Astrocyte (in vitro differentiated cells and primary cell): ENCODE results near the gene ASGR2. TPM values are rescaled to one million over a fixed set of nuclear protein-coding genes. Genes with fewer than 3 reads are reported as not detected.

Experiments
- DNase-seq: peaks from one replicate; pipeline ENCODE4 v3.0.0-alpha.2; 2010; ENCODE audit warnings: low read depth
- FAIRE-seq: peaks from 2 replicates; lab custom pipeline; 2011; peaks lifted over from hg19 to GRCh38; lab: Jason Lieb, UNC
- H2AFZ ChIP-seq: 2 replicates; pipeline ENCODE4 v1.6.0; 2012; ENCODE audit warnings: low read depth, low read length, inconsistent platforms
- H3K27ac ChIP-seq: 2 replicates; pipeline ENCODE4 v1.5.1; 2011; ENCODE audit warnings: low read depth, low read length, inconsistent platforms
- H3K27me3 ChIP-seq: 2 replicates; pipeline ENCODE4 v1.6.0; 2011; ENCODE audit warnings: low read length, inconsistent platforms; ENCODE audit not compliant: insufficient read depth
- H3K36me3 ChIP-seq: 2 replicates; pipeline ENCODE4 v1.5.1; 2011; ENCODE audit warnings: low read length, inconsistent platforms; ENCODE audit not compliant: insufficient read depth
- H3K4me1 ChIP-seq: 2 replicates; pipeline ENCODE4 v1.5.1; 2011; ENCODE audit warnings: low read length, inconsistent platforms; ENCODE audit not compliant: insufficient read depth
- H3K4me2 ChIP-seq: 2 replicates; pipeline ENCODE4 v1.6.0; 2012; ENCODE audit warnings: low read length, inconsistent platforms
- H3K4me3 ChIP-seq: 2 replicates; pipeline ENCODE4 v1.5.1; 2011; ENCODE audit warnings: low read depth, mild to moderate bottlenecking, low read length, inconsistent platforms; ENCODE audit not compliant: insufficient read depth
- H3K79me2 ChIP-seq: 2 replicates; pipeline ENCODE4 v1.6.0; 2012; ENCODE audit warnings: mild to moderate bottlenecking, low read length, inconsistent platforms; ENCODE audit not compliant: insufficient read depth
- H3K9ac ChIP-seq: 2 replicates; pipeline ENCODE4 v1.6.0; 2012; ENCODE audit warnings: mild to moderate bottlenecking, low read length, inconsistent platforms
- H3K9me3 ChIP-seq: 2 replicates; pipeline ENCODE4 v1.5.1; 2012; ENCODE audit warnings: low read depth, mild to moderate bottlenecking, low read length, inconsistent platforms; ENCODE audit not compliant: insufficient read depth
- H4K20me1 ChIP-seq: 2 replicates; pipeline ENCODE4 v1.6.0; 2012; ENCODE audit warnings: low read length, inconsistent platforms; ENCODE audit not compliant: insufficient read depth
- H3K27ac Mint-ChIP-seq: one replicate; pipeline ENCODE4 v1.8.0; 2021; ENCODE audit warnings: mild to moderate bottlenecking, mixed read lengths; ENCODE audit not compliant: unreplicated experiment
- H3K27me3 Mint-ChIP-seq: one replicate; pipeline ENCODE4 v1.8.0; 2021; ENCODE audit warnings: low read depth, mixed read lengths; ENCODE audit not compliant: unreplicated experiment
- H3K36me3 Mint-ChIP-seq: one replicate; pipeline ENCODE4 v1.8.0; 2021; ENCODE audit warnings: low read depth, mixed read lengths; ENCODE audit not compliant: unreplicated experiment
- H3K4me1 Mint-ChIP-seq: one replicate; pipeline ENCODE4 v1.8.0; 2021; ENCODE audit warnings: low read depth, mixed read lengths; ENCODE audit not compliant: unreplicated experiment
- H3K4me3 Mint-ChIP-seq: one replicate; pipeline ENCODE4 v1.8.0; 2021; ENCODE audit warnings: mild to moderate bottlenecking, moderate library complexity, mixed read lengths; ENCODE audit not compliant: unreplicated experiment
- H3K9me3 Mint-ChIP-seq: one replicate; pipeline ENCODE4 v1.8.0; 2021; ENCODE audit warnings: mild to moderate bottlenecking, mixed read lengths; ENCODE audit not compliant: unreplicated experiment
- CTCF ChIP-seq: IDR thresholded peaks from 2 replicates; pipeline ENCODE4 v1.5.1; 2011; ENCODE audit warnings: low read depth, mild to moderate bottlenecking, inconsistent platforms, low read length, moderate library complexity; ENCODE audit not compliant: insufficient read depth
- EZH2 ChIP-seq: IDR thresholded peaks from 2 replicates; pipeline ENCODE4 v1.6.1; 2012; ENCODE audit warnings: mild to moderate bottlenecking, low read length, inconsistent platforms; ENCODE audit not compliant: insufficient read depth
- total RNA-seq: library from RNA; stranded (reverse); gene quantifications from 2 replicates; pipeline ENCODE4 v1.2.1, GENCODE V29; 2021

The ASGR2 gene
- total RNA-seq, 1 donor from 2014 or later = not detected

DNA sequence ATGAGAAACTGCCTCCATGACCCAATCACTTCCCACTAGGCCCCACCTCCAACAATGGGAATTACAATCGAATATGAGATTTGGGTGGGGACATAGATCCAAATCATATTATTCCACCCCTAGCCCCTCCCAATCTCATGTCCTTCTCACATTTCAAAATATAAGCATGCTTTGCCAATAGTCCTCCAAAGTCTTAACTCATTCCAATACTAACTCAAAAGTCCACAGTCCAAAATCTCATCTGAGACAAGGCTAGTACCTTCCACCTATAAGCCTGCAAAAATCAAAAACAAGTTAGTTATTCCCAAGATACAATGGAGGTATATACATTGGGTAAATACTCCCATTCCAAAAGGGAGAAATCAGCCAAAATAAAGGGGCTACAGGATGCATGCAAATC lies 47.4 kb downstream of the ASGR2 start:
- no peak overlapping the region for H3K27ac ChIP-seq
- H3K9me3 Mint-ChIP-seq = peaks cover 20% of the 10 kb centered on the region

DNA sequence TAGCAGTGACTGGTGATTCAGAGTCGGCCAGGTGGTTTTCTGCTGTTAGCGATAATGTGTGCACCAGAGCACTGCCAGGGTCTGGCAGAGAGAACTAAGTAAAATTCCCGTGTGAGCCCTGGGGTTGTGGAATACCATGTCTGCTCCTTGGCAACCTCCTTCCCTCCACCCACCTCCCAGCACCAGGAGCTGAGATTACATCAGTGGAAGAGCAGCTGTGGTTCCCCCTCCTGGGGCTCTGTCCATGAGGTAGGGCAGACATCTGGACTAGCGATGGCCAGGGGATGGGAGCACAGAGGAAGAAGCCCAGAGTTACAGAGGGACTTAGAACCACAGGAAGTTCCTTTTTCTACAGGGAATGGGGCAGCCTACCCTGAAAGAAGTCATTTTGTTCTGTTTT lies 50.4 kb downstream of the ASGR2 start:
- Mint-ChIP-seq H3K4me3 (peak overlapping the region; percentile 1), H3K36me3 (peaks cover 4% of the 10 kb centered on the region), H3K27ac (peak overlapping the region; percentile 66), H3K9me3 (peaks cover 19% of the 10 kb centered on the region), H3K27me3 (peaks cover 5% of the 10 kb centered on the region), H3K4me1 (peaks cover 20% of the 10 kb centered on the region)
- Histone ChIP-seq H3K4me1 (peaks cover 25% of the 10 kb centered on the region), H3K79me2 (no peaks in the 10 kb centered on the region), H3K4me2 (peak overlapping the region; percentile 38), H3K9ac (peak overlapping the region; percentile 15), H3K27ac (no peak overlapping the region), H3K9me3 (peaks cover 2% of the 10 kb centered on the region), H4K20me1 (no peaks in the 10 kb centered on the region), H3K36me3 (no peaks in the 10 kb centered on the region), H2AFZ (no peak overlapping the region), H3K27me3 (no peaks in the 10 kb centered on the region), H3K4me3 (no peak overlapping the region)
- FAIRE-seq = no peak
- DNase-seq = peak; percentile 75
- TF ChIP-seq CTCF (no peak), EZH2 (no peak)

More for the DNA sequence above, 47.4 kb downstream of the ASGR2 start:
- Mint-ChIP-seq H3K27ac (no peak overlapping the region), H3K27me3 (peaks cover 14% of the 10 kb centered on the region), H3K4me1 (peaks cover 18% of the 10 kb centered on the region), H3K4me3 (no peak overlapping the region), H3K36me3 (peaks cover 4% of the 10 kb centered on the region)
- no peak overlapping the region for H3K4me2 ChIP-seq
- peaks cover 2% of the 10 kb centered on the region for H3K9me3 ChIP-seq
- H3K36me3 ChIP-seq = no peaks in the 10 kb centered on the region
- H3K4me3 ChIP-seq = no peak overlapping the region
- H2AFZ ChIP-seq = no peak overlapping the region
- peaks cover 16% of the 10 kb centered on the region for H3K4me1 ChIP-seq
- DNase-seq (no peak), FAIRE-seq (no peak)
- H3K27me3 ChIP-seq = peaks cover 5% of the 10 kb centered on the region
- H3K9ac ChIP-seq = no peak overlapping the region
- H3K79me2 ChIP-seq = no peaks in the 10 kb centered on the region
- TF ChIP-seq EZH2 (no peak), CTCF (no peak)
- no peaks in the 10 kb centered on the region for H4K20me1 ChIP-seq

DNA sequence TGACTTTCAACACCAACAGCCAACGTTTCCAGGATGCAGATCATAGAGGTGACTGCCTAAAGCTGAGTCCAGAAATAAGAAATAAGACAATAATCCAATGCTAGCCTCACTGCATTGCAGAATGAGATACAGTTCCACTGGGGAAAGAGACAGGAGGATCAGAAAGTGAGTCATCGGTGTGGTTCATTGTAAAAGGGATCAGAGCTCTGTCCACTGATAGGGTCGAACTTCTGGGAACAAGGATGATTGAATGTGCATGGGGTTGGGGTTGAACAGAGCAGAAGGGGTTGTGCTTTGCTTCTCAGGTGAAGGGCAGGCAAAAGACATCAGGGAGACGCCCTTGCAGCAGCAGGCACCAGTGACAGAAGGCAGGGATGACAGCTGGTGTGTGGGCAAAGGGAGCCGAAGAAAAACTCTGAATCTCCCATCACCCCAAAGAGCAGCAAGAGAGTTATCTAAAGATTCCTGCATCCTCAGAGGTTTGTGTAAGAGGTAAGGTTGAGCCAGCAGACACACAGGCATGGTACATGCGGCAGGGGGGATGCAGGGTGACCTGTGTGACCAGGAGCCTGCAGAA lies 51.0 kb downstream of the ASGR2 start:
- TF ChIP-seq CTCF (no peak), EZH2 (no peak)
- no peaks in the 10 kb centered on the region for H4K20me1 ChIP-seq
- Mint-ChIP-seq H3K36me3 (peaks cover 4% of the 10 kb centered on the region), H3K9me3 (peaks cover 14% of the 10 kb centered on the region), H3K27ac (no peak overlapping the region), H3K4me3 (no peak overlapping the region), H3K27me3 (peaks cover 4% of the 10 kb centered on the region), H3K4me1 (peaks cover 26% of the 10 kb centered on the region)
- peaks cover 2% of the 10 kb centered on the region for H3K9me3 ChIP-seq
- H3K9ac ChIP-seq = peak overlapping the region; percentile 15
- FAIRE-seq (no peak), DNase-seq (peak; percentile 29)
- H3K4me1 ChIP-seq = peaks cover 31% of the 10 kb centered on the region
- H3K27me3 ChIP-seq = no peaks in the 10 kb centered on the region
- no peak overlapping the region for H2AFZ ChIP-seq
- H3K4me3 ChIP-seq = no peak overlapping the region
- H3K4me2 ChIP-seq = peak overlapping the region; percentile 38
- no peaks in the 10 kb centered on the region for H3K36me3 ChIP-seq
- H3K27ac ChIP-seq = no peak overlapping the region
- no peaks in the 10 kb centered on the region for H3K79me2 ChIP-seq
